Cerebellar cortex (tissue), 1 donor: Measurements from ENCODE around the gene PTPN14.
"Not testable (repeated sequence)": the region's sequence is repeated elsewhere in the genome, so short reads cannot be mapped to it uniquely, and the experiment has no call there.

Source experiments
- DNase-seq: peaks from one replicate; pipeline ENCODE4 v3.0.0-alpha.2; 2015; ENCODE audit warnings: low spot score

The PTPN14 gene

DNA sequence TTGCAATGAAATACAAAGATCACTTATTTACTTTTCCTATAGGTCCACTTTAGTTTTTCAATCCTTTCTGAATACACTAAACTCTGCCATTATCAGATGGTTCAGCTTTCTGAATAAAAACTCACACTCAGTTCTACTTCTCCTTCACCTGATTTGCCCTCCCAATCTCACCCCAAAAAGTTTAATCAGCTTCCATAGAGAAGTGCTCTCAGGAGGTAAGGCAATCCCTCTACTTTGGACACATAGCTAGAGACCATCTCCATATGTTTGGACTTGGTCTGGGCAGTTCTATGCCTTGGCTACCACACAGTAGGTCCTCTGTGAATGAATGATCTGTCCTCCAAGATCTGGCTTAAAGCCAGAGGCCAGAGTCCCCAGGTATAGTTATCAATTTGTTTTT, 40.9 kb downstream of the PTPN14 start:
- no peak for DNase-seq

DNA sequence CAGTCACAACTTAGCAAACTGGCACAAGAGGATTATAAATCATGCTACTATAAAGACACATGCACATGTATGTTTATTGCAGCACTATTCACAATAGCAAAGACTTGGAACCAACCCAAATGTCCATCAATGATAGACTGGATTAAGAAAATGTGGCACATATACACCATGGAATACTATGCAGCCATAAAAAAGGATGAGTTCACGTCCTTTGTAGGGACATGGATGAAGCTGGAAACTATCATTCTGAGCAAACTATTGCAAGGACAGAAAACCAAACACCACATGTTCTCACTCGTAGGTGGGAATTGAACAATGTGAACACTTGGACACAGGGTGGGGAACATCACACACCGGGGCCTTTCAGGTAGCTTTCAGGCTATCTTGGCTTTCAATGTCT, 41.8 kb downstream of the PTPN14 start:
- DNase-seq = not testable (repeated sequence)

DNA sequence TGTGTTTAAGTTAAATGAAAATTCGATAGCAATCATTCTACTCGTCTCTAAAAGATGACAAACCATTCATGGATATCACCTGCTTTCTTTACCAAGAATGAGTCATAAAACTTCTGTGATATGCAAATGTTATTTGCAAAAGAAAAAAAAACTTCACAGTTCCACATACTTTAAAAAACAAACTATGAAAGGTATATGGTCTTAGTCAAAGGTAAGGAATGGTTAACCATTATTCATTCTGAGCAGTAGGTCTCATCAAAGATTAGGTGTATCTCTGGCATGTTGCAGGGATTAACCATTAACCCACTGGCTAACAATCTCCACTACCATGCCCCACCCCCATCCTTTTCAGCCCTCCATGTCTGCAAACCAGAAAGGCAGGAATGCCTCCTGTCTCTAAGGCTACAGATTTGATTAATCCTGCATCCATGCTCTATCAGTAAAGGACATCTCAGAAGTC, 44.4 kb downstream of the PTPN14 start:
- no peak for DNase-seq

DNA sequence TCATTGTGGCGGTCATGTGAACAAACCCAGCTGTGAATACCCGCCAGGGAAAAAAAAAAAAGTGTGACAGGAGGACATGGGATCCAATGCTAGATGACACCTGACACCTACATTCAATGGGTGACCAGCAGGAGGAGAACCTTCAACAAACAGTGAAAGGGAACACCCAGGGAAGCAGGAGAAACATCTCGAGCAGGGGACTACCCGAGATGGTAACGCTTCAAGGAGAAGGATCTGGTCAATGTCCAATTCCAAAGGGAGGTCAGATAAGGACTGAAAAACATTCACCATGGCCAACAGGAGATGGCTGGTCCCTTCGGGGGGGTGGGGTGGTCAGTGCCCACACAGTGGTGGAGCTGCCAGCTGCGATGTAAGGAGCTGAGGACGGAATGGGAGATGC, 46.3 kb downstream of the PTPN14 start:
- DNase-seq = peak; percentile 33

GRCh38 chr1:214504330-214504729, 47.1 kb downstream of the PTPN14 start:
- DNase-seq = no peak

DNA sequence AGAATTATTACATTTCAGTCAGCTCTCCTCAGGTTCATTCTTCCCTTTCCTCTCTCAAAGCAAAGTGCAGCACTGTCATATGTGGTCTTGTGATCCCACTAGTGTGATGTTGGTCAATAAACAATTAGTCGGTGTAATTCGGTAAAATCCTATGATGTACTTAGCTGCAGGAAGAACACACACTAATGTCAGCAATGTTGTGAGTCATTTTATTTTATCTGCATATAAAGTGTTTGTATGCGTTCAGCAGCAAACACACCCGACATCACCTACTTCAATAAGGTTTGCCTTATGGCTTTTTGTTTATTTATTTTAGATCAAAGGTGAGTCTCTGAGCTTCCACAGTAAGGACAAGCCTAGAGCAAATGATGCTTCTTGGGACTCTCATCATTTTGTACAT, 47.8 kb downstream of the PTPN14 start:
- no peak for DNase-seq

- DNase-seq = no peak
These were observed 50.9 kb downstream of the PTPN14 start for GRCh38 chr1:214500340-214501055.

- no peak for DNase-seq
These were observed 51.7 kb downstream of the PTPN14 start for GRCh38 chr1:214499732-214500131.

DNA sequence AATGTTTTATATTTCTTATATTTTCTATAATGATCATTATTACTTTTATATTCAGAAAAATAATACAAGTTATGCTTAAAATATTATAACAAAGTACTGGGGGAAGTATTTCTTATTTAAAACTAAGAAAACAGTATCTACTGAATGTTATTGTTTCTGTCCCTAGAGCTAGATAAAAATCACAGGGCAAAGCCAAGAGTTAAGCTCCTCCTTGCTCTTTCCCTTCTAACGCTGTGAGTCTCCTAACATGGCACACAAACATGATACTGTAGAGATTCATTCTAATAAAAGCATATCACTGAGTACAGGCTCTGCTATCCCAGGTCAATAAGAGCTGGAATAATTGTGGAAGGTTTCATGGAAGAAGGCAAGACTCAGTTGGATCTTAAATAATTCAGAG, 53.4 kb downstream of the PTPN14 start:
- DNase-seq = no peak

DNA sequence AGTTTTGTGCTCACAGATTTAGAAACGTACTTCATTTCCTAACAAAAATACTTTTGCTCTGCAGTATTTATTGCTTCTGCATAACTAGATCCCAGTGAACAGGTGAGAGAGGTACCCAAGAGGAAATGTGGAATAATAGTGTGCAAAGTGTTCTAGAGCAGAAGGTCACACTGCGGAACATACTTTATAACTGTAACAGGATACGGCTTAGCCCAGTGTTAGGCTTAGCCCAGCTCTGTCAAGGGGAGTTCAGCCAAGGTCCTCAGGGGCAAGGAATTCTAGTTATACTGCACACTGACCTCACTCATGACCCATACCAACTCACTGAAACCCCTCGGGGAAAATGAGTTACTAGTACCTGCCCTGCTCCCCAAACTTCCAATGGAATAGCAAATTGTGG, 55.3 kb downstream of the PTPN14 start:
- DNase-seq = no peak

- no peak for DNase-seq
These were observed 56.7 kb downstream of the PTPN14 start for GRCh38 chr1:214494706-214495105.

DNA sequence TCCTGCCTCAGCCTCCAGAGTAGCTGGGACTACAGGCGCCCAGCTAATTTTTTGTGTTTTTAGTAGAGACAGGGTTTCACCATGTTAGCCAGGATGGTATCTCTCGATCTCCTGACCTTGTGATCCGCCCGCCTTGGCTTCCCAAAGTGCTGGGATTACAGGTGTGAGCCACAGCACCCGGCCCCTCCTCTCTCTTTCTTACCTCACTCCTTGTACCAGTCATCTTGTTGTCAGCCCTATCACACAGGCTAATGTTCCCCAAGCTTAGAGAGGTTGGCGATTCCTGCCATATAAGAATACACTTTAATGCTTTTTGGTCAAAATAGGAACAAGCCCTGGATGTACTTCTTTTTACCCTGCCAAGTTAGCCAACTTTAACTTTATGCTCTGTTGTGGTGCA, 57.2 kb downstream of the PTPN14 start:
- DNase-seq = not testable (repeated sequence)

- DNase-seq = no peak
These were observed 58.1 kb downstream of the PTPN14 start for GRCh38 chr1:214493126-214493796.

GRCh38 chr1:214492401-214493075, 58.9 kb downstream of the PTPN14 start:
- DNase-seq = no peak

- no peak for DNase-seq
These were observed 59.8 kb downstream of the PTPN14 start for GRCh38 chr1:214491468-214492146.

- no peak for DNase-seq
These were observed 66.3 kb downstream of the PTPN14 start for GRCh38 chr1:214485151-214485550.

GRCh38 chr1:214483180-214483579, 68.2 kb downstream of the PTPN14 start:
- not testable (repeated sequence) for DNase-seq

DNA sequence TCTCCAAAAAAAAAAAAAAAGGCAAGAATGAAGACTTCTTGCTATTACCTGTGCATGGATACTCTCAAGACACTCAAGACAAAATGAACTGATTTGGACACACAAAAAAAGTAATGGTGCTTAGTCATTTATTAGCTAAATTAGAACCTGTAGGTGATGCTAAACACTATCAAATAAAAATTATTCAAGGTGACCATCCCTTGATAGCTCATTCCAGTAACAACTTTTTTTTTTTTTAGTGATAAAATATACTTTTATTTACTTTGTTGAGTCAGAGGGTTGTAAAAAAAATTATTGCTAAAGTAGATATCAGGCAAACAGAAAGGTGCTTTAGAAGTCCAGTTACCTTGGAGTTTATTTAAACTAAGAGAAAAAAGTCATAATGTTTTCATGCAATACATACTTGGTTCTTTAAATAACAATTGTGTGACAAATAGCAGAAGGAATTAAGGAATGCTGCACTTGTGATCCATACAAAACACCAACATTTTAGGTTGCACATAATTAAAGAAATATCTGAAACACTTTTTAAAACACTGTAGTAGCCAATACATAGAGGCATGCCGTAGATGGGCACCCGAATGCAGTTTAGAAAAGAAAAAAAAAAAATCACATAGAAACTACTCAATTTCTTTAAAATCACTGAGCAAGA, 69.3 kb downstream of the PTPN14 start:
- not testable (repeated sequence) for DNase-seq

DNA sequence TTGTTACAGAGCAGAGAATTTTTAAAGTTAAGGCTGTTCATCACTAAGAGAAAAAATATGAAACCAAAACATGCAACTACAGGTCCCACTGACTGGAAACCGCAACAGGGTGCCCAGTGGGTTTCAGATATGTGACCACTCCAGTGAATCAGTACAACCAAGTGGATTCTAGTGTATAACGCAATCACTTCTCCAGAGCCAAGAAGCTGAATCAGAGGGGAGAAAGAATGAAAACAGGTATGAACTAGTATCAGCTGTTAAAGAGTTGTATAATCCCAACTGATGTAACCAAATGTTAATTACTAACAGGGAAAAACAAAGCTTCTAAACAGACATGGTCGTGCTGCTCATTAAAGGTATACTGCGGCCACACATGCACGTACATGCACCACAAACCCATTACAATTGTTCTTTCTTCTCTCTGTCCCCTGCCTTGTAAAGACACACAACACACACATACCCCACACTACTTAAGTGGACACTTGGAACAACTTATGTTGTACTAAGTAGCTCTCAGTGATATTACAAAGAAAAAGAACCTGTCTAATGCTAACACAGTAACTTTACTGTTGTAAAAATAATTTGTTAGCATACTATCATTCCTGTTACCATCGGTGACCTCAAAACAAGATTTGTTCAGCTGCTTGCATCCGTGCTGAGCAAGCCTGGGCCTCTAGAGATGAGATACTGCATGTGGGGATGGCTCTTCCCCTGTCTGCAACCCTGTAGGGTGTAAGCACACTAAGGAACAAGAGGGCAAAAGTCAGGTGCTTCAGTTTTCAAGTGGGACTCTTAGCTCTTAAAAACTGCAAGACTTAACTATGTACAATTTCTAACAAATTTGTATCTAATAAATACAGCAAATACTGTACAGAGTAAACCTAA, 74.2 kb downstream of the PTPN14 start:
- no peak for DNase-seq

- DNase-seq = no peak
These were observed 75.0 kb downstream of the PTPN14 start for GRCh38 chr1:214476229-214476985.
